GM12878 (cell line): ENCODE results near the gene HTT-AS. TPM values are rescaled to one million over a fixed set of nuclear protein-coding genes. Genes with fewer than 3 reads are reported as not detected.

ENCODE experiments used
- BCL3 ChIP-seq: IDR thresholded peaks from 2 replicates; pipeline ENCODE4 v1.6.1; 2011; ENCODE audit warnings: borderline replicate concordance, low read depth, mild to moderate bottlenecking, moderate library complexity, low read length; ENCODE audit not compliant: insufficient read depth, poor library complexity, severe bottlenecking
- DPF2 ChIP-seq: fragments of 450-650 bp; IDR thresholded peaks from 2 replicates; pipeline ENCODE4 v1.6.1; 2017; ENCODE audit warnings: mild to moderate bottlenecking
- EP300 ChIP-seq, 2 experiments: fragments of 150-350 bp in 1 of 2; IDR thresholded peaks; 2 replicates each; pipeline ENCODE4 v1.6.1; 2011 to 2012; ENCODE audit warnings: low read depth in 2 of 2, low read length in 2 of 2, borderline replicate concordance in 1 of 2, improper control_type of control experiment in 1 of 2, inconsistent platforms in 1 of 2; ENCODE audit not compliant: control insufficient read depth in 1 of 2
- EZH2 ChIP-seq: IDR thresholded peaks from 2 replicates; pipeline ENCODE4 v1.6.1; 2012; ENCODE audit warnings: low read depth, mild to moderate bottlenecking, control low read depth, inconsistent platforms, low read length, borderline replicate concordance; ENCODE audit not compliant: control insufficient read depth
- IRF4 ChIP-seq: IDR thresholded peaks from 2 replicates; pipeline ENCODE4 v1.6.1; 2011; ENCODE audit warnings: low read depth, low read length
- IRF5 ChIP-seq: fragments of 450-650 bp; IDR thresholded peaks from 2 replicates; pipeline ENCODE4 v1.6.1; 2017; ENCODE audit warnings: borderline replicate concordance
- MXI1 ChIP-seq: fragments of 150-350 bp; IDR thresholded peaks from 2 replicates; pipeline ENCODE4 v1.6.1; 2011; ENCODE audit warnings: low read depth, mild to moderate bottlenecking, inconsistent platforms, low read length, improper control_type of control experiment
- NKRF ChIP-seq: fragments of 450-650 bp; conservative IDR thresholded peaks from 2 replicates; pipeline ENCODE4 v1.6.1; 2017; ENCODE audit warnings: mild to moderate bottlenecking, moderate library complexity
- POLR2A ChIP-seq: IDR thresholded peaks from 2 replicates; pipeline ENCODE4 v1.6.1; 2011; ENCODE audit warnings: low read depth, mild to moderate bottlenecking, low read length
- RAD51 ChIP-seq: fragments of 450-650 bp; IDR thresholded peaks from 2 replicates; pipeline ENCODE4 v1.6.1; 2016; ENCODE audit warnings: moderate library complexity, mild to moderate bottlenecking, inconsistent platforms
- SMAD1 ChIP-seq: fragments of 450-650 bp; IDR thresholded peaks from 2 replicates; pipeline ENCODE4 v1.6.1; 2018; ENCODE audit warnings: mild to moderate bottlenecking, low read depth; ENCODE audit not compliant: partially characterized antibody
- SMARCA5 ChIP-seq: fragments of 450-650 bp; IDR thresholded peaks from 2 replicates; pipeline ENCODE4 v1.6.1; 2017; ENCODE audit warnings: mild to moderate bottlenecking
- SREBF2 ChIP-seq: IDR thresholded peaks from 2 replicates; pipeline ENCODE4 v1.6.1; 2012; ENCODE audit warnings: mild to moderate bottlenecking, low read length
- TCF7 ChIP-seq: IDR thresholded peaks from 2 replicates; pipeline ENCODE4 v1.6.1; 2014; ENCODE audit warnings: antibody characterized with exemption, borderline replicate concordance
- YY1 ChIP-seq: IDR thresholded peaks from 2 replicates; pipeline ENCODE4 v1.6.1; 2011; ENCODE audit warnings: low read depth, mild to moderate bottlenecking, low read length
- ZNF217 ChIP-seq: fragments of 450-650 bp; IDR thresholded peaks from 2 replicates; pipeline ENCODE4 v1.6.1; 2017; ENCODE audit warnings: antibody characterized with exemption, mild to moderate bottlenecking
- ZNF274 ChIP-seq: IDR thresholded peaks from one replicate; pipeline ENCODE4 v1.8.0; 2011; ENCODE audit not compliant: insufficient read length, insufficient read depth
- polyA plus RNA-seq, 11 experiments: library from polyadenylated mRNA; depleted of rRNA in 4 of 11; unstranded in 6 of 11; stranded (reverse) in 5 of 11; fragments of >200 nt; fragmentation: Nextera tagmentation in 4 of 11; fragmentation: Illumina TruSeq in 1 of 11; extraction: Ambion mirVana in 4 of 11; extraction: Trizol in 1 of 11; gene quantifications; 1 replicate in 1 of 11; 2 replicates in 10 of 11; pipeline versions ENCODE4 v1.2.1 to v1.2.3, GENCODE V29; 2011 to 2016; ENCODE audit warnings: inconsistent platforms in 2 of 11, missing spikeins in 2 of 11, low read depth in 1 of 11
- total RNA-seq, 4 experiments: library from RNA; depleted of rRNA in 3 of 4; stranded (reverse); fragments of >200 nt in 3 of 4; fragmentation: Illumina TruSeq in 1 of 4; extraction: Trizol in 1 of 4; gene quantifications; 2 replicates each; pipeline versions ENCODE4 v1.2.1 to v1.2.3, GENCODE V29; 2013 to 2021
- TF ChIP-seq, protein P1 (sequence below): IDR thresholded peaks from 2 replicates; pipeline ENCODE4 v1.6.1; 2012; ENCODE audit warnings: low read depth, low read length, improper control_type of control experiment
- TF ChIP-seq, protein P2 (sequence below), 3 experiments: IDR thresholded peaks in 2 of 3; conservative IDR thresholded peaks in 1 of 3; 2 replicates each; pipeline ENCODE4 v1.5.1; 2011; ENCODE audit warnings: low read depth in 3 of 3, low read length in 3 of 3, mild to moderate bottlenecking in 3 of 3, control low read depth in 2 of 3, moderate library complexity in 2 of 3, inconsistent platforms in 1 of 3, mixed read lengths in 1 of 3; ENCODE audit not compliant: control insufficient read depth in 2 of 3, insufficient read depth in 1 of 3; ENCODE audit errors: extremely low read depth in 1 of 3

HTT-AS gene
- total and polyA plus RNA-seq, 10 of the 15 experiments (the other 5 are each of a cell fraction or from before 2014, with no cell fraction given), result not detected

- TF ChIP-seq NKRF, result no peak
- no peak for TF ChIP-seq SMARCA5
- TF ChIP-seq, protein P1, sequence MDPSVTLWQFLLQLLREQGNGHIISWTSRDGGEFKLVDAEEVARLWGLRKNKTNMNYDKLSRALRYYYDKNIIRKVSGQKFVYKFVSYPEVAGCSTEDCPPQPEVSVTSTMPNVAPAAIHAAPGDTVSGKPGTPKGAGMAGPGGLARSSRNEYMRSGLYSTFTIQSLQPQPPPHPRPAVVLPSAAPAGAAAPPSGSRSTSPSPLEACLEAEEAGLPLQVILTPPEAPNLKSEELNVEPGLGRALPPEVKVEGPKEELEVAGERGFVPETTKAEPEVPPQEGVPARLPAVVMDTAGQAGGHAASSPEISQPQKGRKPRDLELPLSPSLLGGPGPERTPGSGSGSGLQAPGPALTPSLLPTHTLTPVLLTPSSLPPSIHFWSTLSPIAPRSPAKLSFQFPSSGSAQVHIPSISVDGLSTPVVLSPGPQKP, result no peak
- TF ChIP-seq SREBF2, result no peak
- TF ChIP-seq IRF5, result no peak
- TF ChIP-seq ZNF274, result no peak
- TF ChIP-seq EZH2, result no peak
- peak; percentile 70; the same call in 1 of the 2 replicates for TF ChIP-seq YY1
- TF ChIP-seq, protein P2, sequence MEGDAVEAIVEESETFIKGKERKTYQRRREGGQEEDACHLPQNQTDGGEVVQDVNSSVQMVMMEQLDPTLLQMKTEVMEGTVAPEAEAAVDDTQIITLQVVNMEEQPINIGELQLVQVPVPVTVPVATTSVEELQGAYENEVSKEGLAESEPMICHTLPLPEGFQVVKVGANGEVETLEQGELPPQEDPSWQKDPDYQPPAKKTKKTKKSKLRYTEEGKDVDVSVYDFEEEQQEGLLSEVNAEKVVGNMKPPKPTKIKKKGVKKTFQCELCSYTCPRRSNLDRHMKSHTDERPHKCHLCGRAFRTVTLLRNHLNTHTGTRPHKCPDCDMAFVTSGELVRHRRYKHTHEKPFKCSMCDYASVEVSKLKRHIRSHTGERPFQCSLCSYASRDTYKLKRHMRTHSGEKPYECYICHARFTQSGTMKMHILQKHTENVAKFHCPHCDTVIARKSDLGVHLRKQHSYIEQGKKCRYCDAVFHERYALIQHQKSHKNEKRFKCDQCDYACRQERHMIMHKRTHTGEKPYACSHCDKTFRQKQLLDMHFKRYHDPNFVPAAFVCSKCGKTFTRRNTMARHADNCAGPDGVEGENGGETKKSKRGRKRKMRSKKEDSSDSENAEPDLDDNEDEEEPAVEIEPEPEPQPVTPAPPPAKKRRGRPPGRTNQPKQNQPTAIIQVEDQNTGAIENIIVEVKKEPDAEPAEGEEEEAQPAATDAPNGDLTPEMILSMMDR (IDR thresholded peaks at IDR 0.05 in 2 of 3, conservative IDR thresholded peaks at IDR 0.05 in 1 of 3; ENCODE audit: control insufficient read depth in 2 of 3, extremely low read depth in 1 of 3, insufficient read depth in 1 of 3, low read depth in 3 of 3, low read length in 3 of 3), result peak; percentile 98 to 99 (median 98); a peak in 5 of 6 replicates
- TF ChIP-seq DPF2, result no peak
- no peak for TF ChIP-seq RAD51
- TF ChIP-seq SMAD1, result no peak
- TF ChIP-seq POLR2A, result no peak
- peak; percentile 24; the same call in 1 of the 2 replicates for TF ChIP-seq MXI1
- no peak for TF ChIP-seq ZNF217
- no peak for TF ChIP-seq TCF7
- no peak for TF ChIP-seq BCL3
- peak in 1 of 2 experiments; percentile 12; a peak in 1 of 4 replicates for TF ChIP-seq EP300 (IDR thresholded peaks at IDR 0.05; ENCODE audit: borderline replicate concordance in 1 of 2, control insufficient read depth in 1 of 2, low read depth in 2 of 2, low read length in 2 of 2)
- peak; percentile 58; the same call in 1 of the 2 replicates for TF ChIP-seq IRF4
Measured at GRCh38 chr4:3106339-3107186, 32.2 kb upstream of the HTT-AS start (continued).
